ENCODE results near the gene SLC5A2. TPM values are rescaled to one million over a fixed set of nuclear protein-coding genes. Genes with fewer than 3 reads are reported as not detected.
A peak's percentile ranks its signal among the peaks of the same experiment; 100 is the strongest.

The SLC5A2 gene
- total and polyA plus RNA-seq, 2 of the 13 experiments (the other 11 are each of a cell fraction or from before 2014, with no cell fraction given) = 0.24 to 0.97 TPM

DNA sequence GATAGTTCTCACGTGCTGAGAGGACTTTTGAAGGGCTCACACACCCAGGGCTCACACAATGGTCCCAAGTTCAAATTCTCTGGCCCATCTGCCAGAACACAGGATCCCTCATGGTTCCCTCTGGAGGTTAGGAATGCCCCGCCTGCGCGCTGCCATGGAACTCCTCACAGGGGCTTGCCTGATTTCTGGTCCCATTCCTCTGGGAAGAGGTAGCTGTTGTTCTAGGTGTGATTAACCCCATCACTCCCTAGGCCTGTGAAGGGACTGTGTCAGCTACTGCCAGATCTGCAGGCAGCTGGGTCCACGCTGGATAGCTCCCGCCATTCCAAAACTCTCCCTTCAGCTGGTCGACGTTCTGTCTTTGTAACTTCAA lies 25.9 kb upstream of the SLC5A2 start (continued):
- TF ChIP-seq SETDB1 (CRISPR knock-in tag; IDR thresholded peaks at IDR 0.05; ENCODE audit: borderline replicate concordance) (no peak), THYN1 (CRISPR knock-in tag; IDR thresholded peaks at IDR 0.05; ENCODE audit: borderline replicate concordance, low read depth) (no peak), XRCC5 (optimal IDR thresholded peaks at IDR 0.05; ENCODE audit: low read length) (no peak), POLR2A (IDR thresholded peaks at IDR 0.05; ENCODE audit: insufficient read depth in 1 of 2, low read depth in 2 of 2, low read length in 2 of 2) (0 out of 4 replicates have a peak, but pooled peaks of 1 of the 2 experiments have one; percentile 35), ZC3H13 (CRISPR knock-in tag; IDR thresholded peaks at IDR 0.05) (peak; percentile 82; the same call in 1 of the 2 replicates), KDM3A (CRISPR knock-in tag; IDR thresholded peaks at IDR 0.05; ENCODE audit: low read depth) (no peak), REST (IDR thresholded peaks at IDR 0.05; ENCODE audit: borderline replicate concordance in 1 of 2, low read depth in 1 of 2, low read length in 2 of 2) (peak; percentile 6 to 77), ZNF235 (CRISPR knock-in tag; IDR thresholded peaks at IDR 0.05; ENCODE audit: borderline replicate concordance) (no peak), SIX1 (CRISPR knock-in tag; IDR thresholded peaks at IDR 0.05; ENCODE audit: borderline replicate concordance) (no peak), PAF1 (CRISPR knock-in tag; IDR thresholded peaks at IDR 0.05) (no peak), ATF1 (CRISPR knock-in tag; IDR thresholded peaks at IDR 0.05) (no peak), ZBTB7B (CRISPR knock-in tag; IDR thresholded peaks at IDR 0.05) (no peak), SIX4 (CRISPR knock-in tag; IDR thresholded peaks at IDR 0.05) (no peak), IRF1 (CRISPR knock-in tag; IDR thresholded peaks at IDR 0.05; ENCODE audit: low read depth) (no peak), PHF8 (CRISPR knock-in tag; IDR thresholded peaks at IDR 0.05) (no peak), NONO (IDR thresholded peaks at IDR 0.05) (no peak), NONO (CRISPR knock-in tag; conservative IDR thresholded peaks at IDR 0.05) (no peak), ZNF276 (CRISPR knock-in tag; IDR thresholded peaks at IDR 0.05; ENCODE audit: low read depth) (no peak), ZSCAN22 (CRISPR knock-in tag; IDR thresholded peaks at IDR 0.05) (0 out of 2 replicates have a peak, but pooled peaks have one; percentile 14), TEAD3 (CRISPR knock-in tag; optimal IDR thresholded peaks at IDR 0.05; ENCODE audit: borderline replicate concordance) (no peak), TBL1XR1 (IDR thresholded peaks at IDR 0.05; ENCODE audit: borderline replicate concordance, low read length, partially characterized antibody) (no peak)
- TF ChIP-seq, protein P1, sequence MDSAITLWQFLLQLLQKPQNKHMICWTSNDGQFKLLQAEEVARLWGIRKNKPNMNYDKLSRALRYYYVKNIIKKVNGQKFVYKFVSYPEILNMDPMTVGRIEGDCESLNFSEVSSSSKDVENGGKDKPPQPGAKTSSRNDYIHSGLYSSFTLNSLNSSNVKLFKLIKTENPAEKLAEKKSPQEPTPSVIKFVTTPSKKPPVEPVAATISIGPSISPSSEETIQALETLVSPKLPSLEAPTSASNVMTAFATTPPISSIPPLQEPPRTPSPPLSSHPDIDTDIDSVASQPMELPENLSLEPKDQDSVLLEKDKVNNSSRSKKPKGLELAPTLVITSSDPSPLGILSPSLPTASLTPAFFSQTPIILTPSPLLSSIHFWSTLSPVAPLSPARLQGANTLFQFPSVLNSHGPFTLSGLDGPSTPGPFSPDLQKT (CRISPR knock-in tag; IDR thresholded peaks at IDR 0.05; ENCODE audit: borderline replicate concordance) = no peak
- TF ChIP-seq, protein P2, sequence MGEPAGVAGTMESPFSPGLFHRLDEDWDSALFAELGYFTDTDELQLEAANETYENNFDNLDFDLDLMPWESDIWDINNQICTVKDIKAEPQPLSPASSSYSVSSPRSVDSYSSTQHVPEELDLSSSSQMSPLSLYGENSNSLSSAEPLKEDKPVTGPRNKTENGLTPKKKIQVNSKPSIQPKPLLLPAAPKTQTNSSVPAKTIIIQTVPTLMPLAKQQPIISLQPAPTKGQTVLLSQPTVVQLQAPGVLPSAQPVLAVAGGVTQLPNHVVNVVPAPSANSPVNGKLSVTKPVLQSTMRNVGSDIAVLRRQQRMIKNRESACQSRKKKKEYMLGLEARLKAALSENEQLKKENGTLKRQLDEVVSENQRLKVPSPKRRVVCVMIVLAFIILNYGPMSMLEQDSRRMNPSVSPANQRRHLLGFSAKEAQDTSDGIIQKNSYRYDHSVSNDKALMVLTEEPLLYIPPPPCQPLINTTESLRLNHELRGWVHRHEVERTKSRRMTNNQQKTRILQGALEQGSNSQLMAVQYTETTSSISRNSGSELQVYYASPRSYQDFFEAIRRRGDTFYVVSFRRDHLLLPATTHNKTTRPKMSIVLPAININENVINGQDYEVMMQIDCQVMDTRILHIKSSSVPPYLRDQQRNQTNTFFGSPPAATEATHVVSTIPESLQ (CRISPR knock-in tag; conservative IDR thresholded peaks at IDR 0.05) = no peak
